Neural progenitor cell (in vitro differentiated cells): ENCODE data around the gene CENPX. TPM values are rescaled to one million over a fixed set of nuclear protein-coding genes. Genes with fewer than 3 reads are reported as not detected.

Experiments used
- DNase-seq: peaks from one replicate; pipeline ENCODE4 v3.0.0-alpha.2; 2016; ENCODE audit warnings: low spot score
- H2AFZ ChIP-seq: fragments of 200-600 bp; sonication (generic); replicated peaks from 2 replicates; pipeline ENCODE4 v1.6.1; 2016; ENCODE audit warnings: antibody characterized with exemption
- H3F3A ChIP-seq: fragments of 200-600 bp; sonication (generic); 2 replicates; pipeline ENCODE4 v1.6.1; 2016; ENCODE audit warnings: antibody characterized with exemption, low read depth
- H3K27ac ChIP-seq: fragments of 200-600 bp; sonication (generic); 2 replicates; pipeline ENCODE4 v1.5.1; 2016; ENCODE audit warnings: mild to moderate bottlenecking
- H3K27me3 ChIP-seq: fragments of 200-600 bp; sonication (generic); 2 replicates; pipeline ENCODE4 v1.6.1; 2016; ENCODE audit warnings: mild to moderate bottlenecking, moderate library complexity
- H3K36me3 ChIP-seq: fragments of 200-600 bp; sonication (generic); 2 replicates; pipeline ENCODE4 v1.5.1; 2016
- H3K4me1 ChIP-seq: fragments of 200-600 bp; sonication (generic); 2 replicates; pipeline ENCODE4 v1.6.1; 2016; ENCODE audit warnings: mixed run types
- H3K4me2 ChIP-seq: fragments of 200-600 bp; sonication (generic); 2 replicates; pipeline ENCODE4 v1.6.1; 2016
- H3K4me3 ChIP-seq: fragments of 200-600 bp; sonication (generic); 2 replicates; pipeline ENCODE4 v1.5.1; 2016
- H3K79me2 ChIP-seq: fragments of 200-600 bp; sonication (generic); 2 replicates; pipeline ENCODE4 v1.6.1; 2016; ENCODE audit warnings: low read depth
- H3K9ac ChIP-seq: fragments of 200-600 bp; sonication (generic); 2 replicates; pipeline ENCODE4 v1.6.1; 2016
- H3K9me3 ChIP-seq: fragments of 200-600 bp; sonication (generic); 2 replicates; pipeline ENCODE4 v1.5.1; 2016; ENCODE audit warnings: low read depth
- H4K20me1 ChIP-seq: fragments of 200-600 bp; sonication (generic); 2 replicates; pipeline ENCODE4 v1.6.1; 2016; ENCODE audit warnings: low read depth
- H3K27ac Mint-ChIP-seq: 3 replicates; pipeline ENCODE4 v1.8.0; 2021; ENCODE audit warnings: mixed read lengths
- H3K27me3 Mint-ChIP-seq: 2 replicates; pipeline ENCODE4 v1.8.0; 2022; ENCODE audit warnings: low read depth, mild to moderate bottlenecking, inconsistent platforms, moderate library complexity, mixed read lengths; ENCODE audit not compliant: insufficient read depth
- H3K36me3 Mint-ChIP-seq: 3 replicates; pipeline ENCODE4 v1.8.0; 2021; ENCODE audit warnings: mixed read lengths
- H3K4me1 Mint-ChIP-seq: 3 replicates; pipeline ENCODE4 v1.8.0; 2021; ENCODE audit warnings: mixed read lengths
- H3K4me3 Mint-ChIP-seq: 3 replicates; pipeline ENCODE4 v1.8.0; 2021; ENCODE audit warnings: mild to moderate bottlenecking, moderate library complexity, mixed read lengths
- H3K9me3 Mint-ChIP-seq: 3 replicates; pipeline ENCODE4 v1.8.0; 2020; ENCODE audit warnings: mixed read lengths
- CTCF ChIP-seq: fragments of 200-600 bp; sonication (generic); IDR thresholded peaks from 2 replicates; pipeline ENCODE4 v1.5.1; 2017; ENCODE audit warnings: antibody characterized with exemption, mild to moderate bottlenecking
- EZH2 ChIP-seq: fragments of 200-600 bp; sonication (generic); IDR thresholded peaks from 2 replicates; pipeline ENCODE4 v1.6.1; 2017; ENCODE audit warnings: antibody characterized with exemption, mild to moderate bottlenecking, moderate library complexity
- EZH2phosphoT487 ChIP-seq: fragments of 200-600 bp; sonication (generic); IDR thresholded peaks from 2 replicates; pipeline ENCODE4 v1.6.1; 2017; ENCODE audit warnings: antibody characterized with exemption
- total RNA-seq: library from RNA; depleted of rRNA; stranded (reverse); fragments of >200 nt; gene quantifications from 2 replicates; pipeline ENCODE4 v1.2.3, GENCODE V29; 2015; ENCODE audit warnings: low replicate concordance

CENPX gene
- total RNA-seq, 1 donor from 2014 or later, result 53.0 TPM

- Histone ChIP-seq H4K20me1 (no peaks in the 10 kb centered on the region), H3K4me1 (peaks cover 36% of the 10 kb centered on the region), H3K9me3 (no peaks in the 10 kb centered on the region), H3K9ac (peak overlapping the region; percentile 12), H3F3A (peaks cover 31% of the 10 kb centered on the region), H3K36me3 (no peaks in the 10 kb centered on the region), H3K4me3 (no peak overlapping the region), H3K27me3 (no peaks in the 10 kb centered on the region), H3K27ac (peak overlapping the region; percentile 78), H3K79me2 (peaks cover 4% of the 10 kb centered on the region), H3K4me2 (peak overlapping the region; percentile 55), H2AFZ (no peak overlapping the region)
- Mint-ChIP-seq H3K36me3 (peaks cover 8% of the 10 kb centered on the region), H3K27ac (peak overlapping the region; percentile 98), H3K27me3 (peaks cover 8% of the 10 kb centered on the region), H3K4me1 (peaks cover 40% of the 10 kb centered on the region), H3K9me3 (peaks cover 2% of the 10 kb centered on the region), H3K4me3 (peak overlapping the region; percentile 15)
- DNase-seq, result peak; percentile 63
- no peak for TF ChIP-seq EZH2
- TF ChIP-seq CTCF, result no peak
- no peak for TF ChIP-seq EZH2phosphoT487
Measured at GRCh38 chr17:81991684-81992305, 30.9 kb downstream of the CENPX start.

GRCh38 chr17:81990836-81991683 is 31.6 kb downstream of the CENPX start:
- H3K4me2 ChIP-seq, result peak overlapping the region; percentile 55
- no peak for DNase-seq
- TF ChIP-seq EZH2phosphoT487 (no peak), EZH2 (no peak), CTCF (no peak)
- H2AFZ ChIP-seq, result no peak overlapping the region
- H3K27me3 Mint-ChIP-seq, result peaks cover 12% of the 10 kb centered on the region
- H3K36me3 Mint-ChIP-seq, result peaks cover 8% of the 10 kb centered on the region
- peaks cover 40% of the 10 kb centered on the region for H3K4me1 Mint-ChIP-seq
- H3K27me3 ChIP-seq, result no peaks in the 10 kb centered on the region
- H3K9me3 Mint-ChIP-seq, result peaks cover 2% of the 10 kb centered on the region
- peak overlapping the region; percentile 98 for H3K27ac Mint-ChIP-seq
- H3F3A ChIP-seq, result peaks cover 31% of the 10 kb centered on the region
- H3K36me3 ChIP-seq, result no peaks in the 10 kb centered on the region
- H3K4me3 ChIP-seq, result no peak overlapping the region
- H3K79me2 ChIP-seq, result peaks cover 4% of the 10 kb centered on the region
- H3K9ac ChIP-seq, result no peak overlapping the region
- H4K20me1 ChIP-seq, result no peaks in the 10 kb centered on the region
- H3K4me1 ChIP-seq, result peaks cover 36% of the 10 kb centered on the region
- H3K27ac ChIP-seq, result peak overlapping the region; percentile 78
- H3K4me3 Mint-ChIP-seq, result peak overlapping the region; percentile 71
- H3K9me3 ChIP-seq, result no peaks in the 10 kb centered on the region

GRCh38 chr17:81987161-81987770 is 35.4 kb downstream of the CENPX start:
- H3K27ac Mint-ChIP-seq, result no peak overlapping the region
- DNase-seq, result no peak
- Histone ChIP-seq H3K27me3 (no peaks in the 10 kb centered on the region), H3K9me3 (no peaks in the 10 kb centered on the region), H3K4me2 (no peak overlapping the region), H3K36me3 (no peaks in the 10 kb centered on the region), H3F3A (peaks cover 14% of the 10 kb centered on the region), H2AFZ (no peak overlapping the region), H3K9ac (no peak overlapping the region), H3K27ac (no peak overlapping the region), H4K20me1 (no peaks in the 10 kb centered on the region), H3K79me2 (peaks cover 4% of the 10 kb centered on the region), H3K4me1 (peaks cover 13% of the 10 kb centered on the region), H3K4me3 (no peak overlapping the region)
- peaks cover 14% of the 10 kb centered on the region for H3K27me3 Mint-ChIP-seq
- H3K9me3 Mint-ChIP-seq, result peaks cover 2% of the 10 kb centered on the region
- H3K4me1 Mint-ChIP-seq, result peaks cover 18% of the 10 kb centered on the region
- peaks cover 12% of the 10 kb centered on the region for H3K36me3 Mint-ChIP-seq
- no peak for TF ChIP-seq EZH2phosphoT487
- TF ChIP-seq EZH2, result no peak
- no peak for TF ChIP-seq CTCF
- H3K4me3 Mint-ChIP-seq, result no peak overlapping the region
